ENCODE results near the gene DENND5A.
A peak's percentile ranks its signal among the peaks of the same experiment; 100 is the strongest.
"Not testable (repeated sequence)": the region's sequence is repeated elsewhere in the genome, so short reads cannot be mapped to it uniquely, and the experiment has no call there.

DENND5A gene

DNA sequence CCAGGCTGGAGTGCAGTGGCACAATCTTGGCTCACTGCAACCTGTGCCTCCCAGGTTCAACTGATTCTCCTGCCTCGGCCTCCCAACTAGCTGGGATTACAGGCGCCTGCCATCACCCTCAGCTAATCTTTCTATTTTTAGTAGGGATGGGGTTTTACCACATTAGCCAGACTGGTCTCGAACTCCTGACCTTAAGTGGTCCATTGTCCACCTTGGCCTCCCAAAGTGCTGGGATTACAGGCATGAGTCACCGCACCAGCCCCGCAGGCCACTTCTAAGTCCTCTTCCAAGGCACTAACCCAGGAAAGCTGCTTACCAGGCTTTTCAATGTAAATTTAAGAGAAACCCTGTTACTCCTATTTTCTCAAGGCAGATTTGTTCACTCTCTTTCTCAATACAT, 50.4 kb downstream of the DENND5A start:
- in situ Hi-C loops (cut with HindIII; ENCODE audit: low sequenced_read_pairs) = no loop called here
- no peak overlapping the region for H3K4me3 ChIP-seq (ENCODE audit: low read depth, low read length)
- TF ChIP-seq, protein P1, sequence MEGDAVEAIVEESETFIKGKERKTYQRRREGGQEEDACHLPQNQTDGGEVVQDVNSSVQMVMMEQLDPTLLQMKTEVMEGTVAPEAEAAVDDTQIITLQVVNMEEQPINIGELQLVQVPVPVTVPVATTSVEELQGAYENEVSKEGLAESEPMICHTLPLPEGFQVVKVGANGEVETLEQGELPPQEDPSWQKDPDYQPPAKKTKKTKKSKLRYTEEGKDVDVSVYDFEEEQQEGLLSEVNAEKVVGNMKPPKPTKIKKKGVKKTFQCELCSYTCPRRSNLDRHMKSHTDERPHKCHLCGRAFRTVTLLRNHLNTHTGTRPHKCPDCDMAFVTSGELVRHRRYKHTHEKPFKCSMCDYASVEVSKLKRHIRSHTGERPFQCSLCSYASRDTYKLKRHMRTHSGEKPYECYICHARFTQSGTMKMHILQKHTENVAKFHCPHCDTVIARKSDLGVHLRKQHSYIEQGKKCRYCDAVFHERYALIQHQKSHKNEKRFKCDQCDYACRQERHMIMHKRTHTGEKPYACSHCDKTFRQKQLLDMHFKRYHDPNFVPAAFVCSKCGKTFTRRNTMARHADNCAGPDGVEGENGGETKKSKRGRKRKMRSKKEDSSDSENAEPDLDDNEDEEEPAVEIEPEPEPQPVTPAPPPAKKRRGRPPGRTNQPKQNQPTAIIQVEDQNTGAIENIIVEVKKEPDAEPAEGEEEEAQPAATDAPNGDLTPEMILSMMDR (IDR thresholded peaks at IDR 0.05; ENCODE audit: low read depth, low read length) = no peak
- peak; percentile 58 for DNase-seq (ENCODE audit: low read depth, low spot score)

DNA sequence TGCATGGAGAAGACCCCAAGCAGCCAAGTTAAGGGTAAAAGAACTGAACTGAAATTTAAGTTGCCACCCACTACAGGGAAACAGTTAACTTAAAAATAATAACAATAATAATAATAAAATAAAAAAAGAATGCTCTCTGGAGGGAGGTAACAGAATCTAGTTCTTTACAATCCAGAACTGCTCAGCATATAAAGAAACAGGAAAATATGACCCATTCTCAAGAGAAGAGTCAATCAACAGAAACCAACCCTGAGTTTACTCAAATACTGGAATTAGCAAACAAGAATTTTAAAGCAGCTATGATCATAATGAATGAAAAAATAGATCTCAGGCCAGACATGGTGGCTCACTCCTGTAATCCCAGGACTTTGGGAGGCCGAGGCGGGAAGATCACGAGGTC, 53.8 kb downstream of the DENND5A start:
- TF ChIP-seq, protein P1 (IDR thresholded peaks at IDR 0.05; ENCODE audit: low read depth, low read length) = no peak
- in situ Hi-C loops (cut with HindIII; ENCODE audit: low sequenced_read_pairs) = no loop called here
- no peak overlapping the region for H3K4me3 ChIP-seq (ENCODE audit: low read depth, low read length)
- no peak for DNase-seq (ENCODE audit: low read depth, low spot score)

DNA sequence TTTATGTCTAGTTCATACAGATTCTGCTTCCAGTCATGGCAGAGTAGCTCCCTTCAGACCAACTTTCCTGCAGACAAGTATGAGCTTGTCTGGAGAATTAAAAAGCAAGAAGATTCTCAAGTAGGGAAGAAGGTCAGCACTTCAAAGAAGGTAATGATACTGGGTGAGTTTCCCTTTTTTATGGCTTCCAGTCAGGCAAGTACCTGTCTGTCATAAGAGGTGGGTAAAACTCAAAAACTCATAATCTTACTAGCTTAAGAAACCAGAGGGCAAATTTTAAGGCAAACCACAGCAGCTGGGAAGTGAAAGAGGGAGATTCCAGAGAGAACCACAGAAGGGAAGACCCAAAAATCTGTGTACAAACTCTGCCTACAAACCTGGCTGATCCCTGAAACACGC, 54.2 kb downstream of the DENND5A start:
- TF ChIP-seq, protein P1 (IDR thresholded peaks at IDR 0.05; ENCODE audit: low read depth, low read length) = no peak
- peak; percentile 39 for DNase-seq (ENCODE audit: low read depth, low spot score)
- in situ Hi-C loops (cut with HindIII; ENCODE audit: low sequenced_read_pairs) = no loop called here
- no peak overlapping the region for H3K4me3 ChIP-seq (ENCODE audit: low read depth, low read length)

DNA sequence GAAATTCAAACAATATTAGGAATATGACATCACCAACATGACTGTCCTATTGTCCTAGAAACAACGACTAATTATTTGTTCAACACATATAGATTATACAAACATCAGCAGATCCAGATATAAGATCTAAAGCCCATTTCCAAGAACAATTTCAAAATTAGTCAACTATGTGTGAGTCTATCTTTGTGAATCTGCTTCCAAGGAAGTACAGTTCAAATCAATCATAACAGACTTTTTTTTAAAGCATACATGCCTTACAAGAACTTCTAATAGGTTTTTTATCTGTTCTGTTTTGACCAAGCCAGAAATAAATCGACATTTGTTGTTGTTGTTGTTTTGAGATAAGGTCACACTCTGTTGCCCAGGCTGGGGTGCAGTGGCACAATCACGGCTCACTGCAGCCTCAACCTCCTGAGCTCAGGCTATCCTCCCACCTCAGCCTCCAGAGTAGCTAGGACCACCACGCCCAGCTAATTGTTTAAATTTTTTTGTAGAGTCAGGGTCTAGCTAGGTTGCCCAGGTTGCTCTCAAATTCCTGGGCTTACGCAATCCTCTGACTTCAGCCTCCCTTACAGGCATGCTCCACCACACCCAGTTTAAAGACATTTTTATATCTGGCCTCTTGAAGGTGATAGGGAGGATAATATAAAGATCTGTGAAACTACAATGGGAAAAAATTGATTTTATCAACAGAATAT, 54.8 kb downstream of the DENND5A start:
- in situ Hi-C loops (cut with HindIII; ENCODE audit: low sequenced_read_pairs) = no loop called here

DNA sequence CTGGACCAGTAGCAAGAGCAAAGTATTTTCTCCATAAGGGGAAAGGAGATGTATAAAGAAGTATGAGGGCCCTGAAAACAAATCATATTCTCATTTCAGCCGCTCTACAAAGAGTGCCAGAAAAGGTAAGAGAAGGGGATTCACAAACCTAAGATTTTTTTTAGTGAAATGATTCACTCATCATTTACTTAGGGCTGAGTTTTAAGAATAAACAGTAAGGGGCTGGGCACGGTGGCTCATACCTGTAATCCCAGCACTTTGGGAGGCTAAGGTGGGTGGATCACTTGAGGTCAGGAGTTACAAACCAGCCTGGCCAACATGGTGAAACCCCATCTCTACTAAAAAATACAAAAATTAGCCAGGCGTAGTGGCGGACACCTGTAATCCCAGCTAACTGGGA, 55.5 kb downstream of the DENND5A start:
- DNase-seq (ENCODE audit: low read depth, low spot score); H3K4me3 ChIP-seq (ENCODE audit: low read depth, low read length); in situ Hi-C loops (cut with HindIII; ENCODE audit: low sequenced_read_pairs): not testable (repeated sequence)

More for the DNA sequence above, 54.8 kb downstream of the DENND5A start:
- no peak overlapping the region for H3K4me3 ChIP-seq (ENCODE audit: low read depth, low read length)
- TF ChIP-seq, protein P1 (IDR thresholded peaks at IDR 0.05; ENCODE audit: low read depth, low read length) = no peak
- no peak for DNase-seq (ENCODE audit: low read depth, low spot score)

DNA sequence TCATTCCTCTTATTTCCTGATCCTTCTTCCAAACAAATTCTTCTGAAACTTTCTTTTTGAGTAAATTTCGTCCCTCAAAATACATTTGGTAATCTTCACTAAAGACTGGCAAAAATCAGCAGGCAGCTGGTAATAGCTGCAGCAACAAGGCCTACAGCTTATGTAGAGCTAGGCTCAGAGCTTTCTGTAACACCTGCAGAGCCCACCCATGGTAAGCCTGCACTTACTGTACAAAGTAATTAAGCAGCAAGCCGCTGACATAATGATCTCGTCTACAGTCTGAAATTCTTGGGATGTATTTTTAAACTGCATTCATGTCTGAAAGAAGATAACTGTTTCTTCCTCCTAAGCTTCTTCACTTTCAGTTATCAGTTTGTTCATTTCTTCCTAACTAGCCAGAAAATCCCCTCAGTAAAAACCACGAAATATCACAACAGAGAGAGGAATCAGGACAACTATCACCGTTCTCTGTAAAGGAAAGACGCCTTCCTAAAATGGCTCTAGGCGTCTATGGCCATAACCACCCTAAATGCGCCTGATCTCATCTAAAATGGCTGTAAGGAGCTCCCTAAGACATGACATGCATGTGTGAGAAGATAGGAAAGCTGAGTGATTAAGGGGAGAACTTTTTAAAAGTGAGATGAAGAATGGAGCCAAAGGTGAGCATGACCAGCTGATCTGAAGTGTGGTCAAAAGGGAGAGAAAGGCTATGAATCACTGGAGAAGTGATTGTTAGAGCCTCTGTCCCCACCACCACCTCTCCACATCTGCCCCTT, 56.2 kb downstream of the DENND5A start:
- DNase-seq (ENCODE audit: low read depth, low spot score) = no peak
- in situ Hi-C loops (cut with HindIII; ENCODE audit: low sequenced_read_pairs) = no loop called here

More for the DNA sequence above, 56.2 kb downstream of the DENND5A start:
- no peak overlapping the region for H3K4me3 ChIP-seq (ENCODE audit: low read depth, low read length)
- TF ChIP-seq, protein P1 (IDR thresholded peaks at IDR 0.05; ENCODE audit: low read depth, low read length) = no peak

Data from astrocyte of the spinal cord (primary cell).